Type B pancreatic cell (in vitro differentiated cells): ENCODE results near the gene CDC73. TPM values are rescaled to one million over a fixed set of nuclear protein-coding genes. Genes with fewer than 3 reads are reported as not detected.

Experiments used
- DNase-seq: peaks from one replicate; pipeline ENCODE4 v3.0.0; 2021; ENCODE audit warnings: mixed read lengths; ENCODE audit not compliant: unreplicated experiment; ENCODE audit errors: extremely low spot score
- H3K27ac Mint-ChIP-seq: 2 replicates; pipeline ENCODE4 v1.8.0; 2021; ENCODE audit warnings: mild to moderate bottlenecking, mixed read lengths
- H3K27me3 Mint-ChIP-seq: 2 replicates; pipeline ENCODE4 v1.8.0; 2021; ENCODE audit warnings: mixed read lengths
- H3K36me3 Mint-ChIP-seq: 2 replicates; pipeline ENCODE4 v1.8.0; 2021; ENCODE audit warnings: mixed read lengths
- H3K4me1 Mint-ChIP-seq: one replicate; pipeline ENCODE4 v1.8.0; 2021; ENCODE audit warnings: mixed read lengths; ENCODE audit not compliant: unreplicated experiment
- H3K4me3 Mint-ChIP-seq: 2 replicates; pipeline ENCODE4 v1.8.0; 2021; ENCODE audit warnings: mild to moderate bottlenecking, mixed read lengths
- H3K9me3 Mint-ChIP-seq: 2 replicates; pipeline ENCODE4 v1.8.0; 2021; ENCODE audit warnings: mixed read lengths
- total RNA-seq: library from RNA; stranded (reverse); gene quantifications from 2 replicates; pipeline ENCODE4 v1.2.1, GENCODE V29; 2021; ENCODE audit warnings: low replicate concordance
- TF ChIP-seq, protein P1 (sequence below): fragments of 200-600 bp; sonication (generic); conservative IDR thresholded peaks from 2 replicates; pipeline ENCODE4 v1.5.0; 2021; ENCODE audit warnings: antibody characterized with exemption, mild to moderate bottlenecking

Gene CDC73
- total RNA-seq, 1 donor from 2014 or later = 57.5 TPM

DNA sequence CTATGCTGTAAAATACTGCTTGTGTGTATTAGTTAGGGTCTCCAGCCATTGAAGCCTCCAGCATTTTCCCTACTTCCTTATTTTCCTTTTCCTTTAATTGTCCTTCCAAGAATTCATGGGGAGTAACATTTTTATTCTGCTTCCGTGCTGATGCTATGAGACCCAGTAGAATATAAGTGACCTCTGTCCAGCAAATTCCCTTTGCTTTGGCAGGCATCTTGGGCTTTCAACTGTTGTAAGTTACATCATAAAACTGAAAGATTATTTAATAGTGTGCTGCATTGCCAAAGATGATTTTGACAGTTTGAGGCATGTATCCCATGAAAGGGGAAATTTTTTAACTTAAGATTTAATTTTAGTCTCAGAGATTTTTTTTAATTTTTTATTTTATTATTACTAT, 112.7 kb downstream of the CDC73 start:
- H3K27ac Mint-ChIP-seq = no peak overlapping the region
- TF ChIP-seq, protein P1, sequence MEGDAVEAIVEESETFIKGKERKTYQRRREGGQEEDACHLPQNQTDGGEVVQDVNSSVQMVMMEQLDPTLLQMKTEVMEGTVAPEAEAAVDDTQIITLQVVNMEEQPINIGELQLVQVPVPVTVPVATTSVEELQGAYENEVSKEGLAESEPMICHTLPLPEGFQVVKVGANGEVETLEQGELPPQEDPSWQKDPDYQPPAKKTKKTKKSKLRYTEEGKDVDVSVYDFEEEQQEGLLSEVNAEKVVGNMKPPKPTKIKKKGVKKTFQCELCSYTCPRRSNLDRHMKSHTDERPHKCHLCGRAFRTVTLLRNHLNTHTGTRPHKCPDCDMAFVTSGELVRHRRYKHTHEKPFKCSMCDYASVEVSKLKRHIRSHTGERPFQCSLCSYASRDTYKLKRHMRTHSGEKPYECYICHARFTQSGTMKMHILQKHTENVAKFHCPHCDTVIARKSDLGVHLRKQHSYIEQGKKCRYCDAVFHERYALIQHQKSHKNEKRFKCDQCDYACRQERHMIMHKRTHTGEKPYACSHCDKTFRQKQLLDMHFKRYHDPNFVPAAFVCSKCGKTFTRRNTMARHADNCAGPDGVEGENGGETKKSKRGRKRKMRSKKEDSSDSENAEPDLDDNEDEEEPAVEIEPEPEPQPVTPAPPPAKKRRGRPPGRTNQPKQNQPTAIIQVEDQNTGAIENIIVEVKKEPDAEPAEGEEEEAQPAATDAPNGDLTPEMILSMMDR = no peak
- no peaks in the 10 kb centered on the region for H3K4me1 Mint-ChIP-seq
- no peaks in the 10 kb centered on the region for H3K27me3 Mint-ChIP-seq
- H3K4me3 Mint-ChIP-seq = no peak overlapping the region
- no peak for DNase-seq
- peaks cover 33% of the 10 kb centered on the region for H3K36me3 Mint-ChIP-seq
- peaks cover 2% of the 10 kb centered on the region for H3K9me3 Mint-ChIP-seq

DNA sequence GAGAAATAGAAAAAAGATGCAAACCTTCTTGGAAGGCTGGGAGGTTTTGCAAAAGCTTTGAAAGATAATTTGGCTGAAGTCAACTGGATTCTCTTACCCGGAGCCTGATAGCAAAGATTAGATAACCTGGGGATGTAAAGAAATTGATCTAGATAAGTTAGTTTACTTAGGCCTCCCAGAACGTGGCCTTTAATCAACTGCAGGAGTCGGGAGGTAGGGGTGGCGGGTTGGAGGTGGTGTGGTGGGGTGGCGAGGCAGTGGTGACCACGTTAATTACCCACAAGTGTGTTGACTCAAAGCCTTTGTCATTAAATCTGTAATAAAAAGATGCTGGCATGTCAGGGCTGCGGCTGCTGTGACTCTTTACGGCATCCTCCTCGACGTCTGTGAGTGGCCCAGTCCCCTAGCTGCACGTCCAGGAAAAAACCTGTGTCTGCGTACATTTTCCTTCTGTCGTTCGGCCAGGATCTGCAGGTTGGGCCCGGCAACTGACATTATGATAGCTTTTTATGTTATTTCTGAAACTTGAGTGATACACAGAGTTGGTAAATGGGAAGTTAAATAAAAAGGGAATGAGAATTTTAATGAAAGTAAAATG, 115.6 kb downstream of the CDC73 start:
- no peaks in the 10 kb centered on the region for H3K9me3 Mint-ChIP-seq
- DNase-seq = no peak
- no peaks in the 10 kb centered on the region for H3K4me1 Mint-ChIP-seq
- peaks cover 51% of the 10 kb centered on the region for H3K36me3 Mint-ChIP-seq
- TF ChIP-seq, protein P1 = no peak
- no peak overlapping the region for H3K27ac Mint-ChIP-seq
- H3K27me3 Mint-ChIP-seq = no peaks in the 10 kb centered on the region
- no peak overlapping the region for H3K4me3 Mint-ChIP-seq

DNA sequence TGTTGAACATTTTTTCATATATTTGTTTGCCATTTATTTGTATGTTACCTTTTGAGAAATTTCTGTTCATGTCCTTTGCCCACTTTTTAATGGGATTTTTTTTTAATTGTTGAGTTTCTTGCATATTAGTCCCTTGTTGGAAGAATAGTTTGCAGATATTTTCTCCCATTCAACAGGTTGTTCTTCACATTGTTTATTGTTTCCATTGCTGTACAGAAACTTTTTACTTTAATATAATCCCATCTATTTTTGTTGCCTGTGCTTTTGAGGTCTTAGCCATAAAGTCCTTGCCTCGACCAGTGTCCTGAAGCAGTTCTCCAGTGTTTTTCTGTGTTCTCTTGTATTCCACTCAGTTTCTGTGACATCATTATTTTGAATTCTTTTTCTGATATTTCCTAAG, 118.8 kb downstream of the CDC73 start:
- peaks cover 6% of the 10 kb centered on the region for H3K9me3 Mint-ChIP-seq
- no peaks in the 10 kb centered on the region for H3K27me3 Mint-ChIP-seq
- no peaks in the 10 kb centered on the region for H3K4me1 Mint-ChIP-seq
- no peak overlapping the region for H3K4me3 Mint-ChIP-seq
- peaks cover 57% of the 10 kb centered on the region for H3K36me3 Mint-ChIP-seq
- no peak for DNase-seq
- TF ChIP-seq, protein P1 = no peak
- no peak overlapping the region for H3K27ac Mint-ChIP-seq

DNA sequence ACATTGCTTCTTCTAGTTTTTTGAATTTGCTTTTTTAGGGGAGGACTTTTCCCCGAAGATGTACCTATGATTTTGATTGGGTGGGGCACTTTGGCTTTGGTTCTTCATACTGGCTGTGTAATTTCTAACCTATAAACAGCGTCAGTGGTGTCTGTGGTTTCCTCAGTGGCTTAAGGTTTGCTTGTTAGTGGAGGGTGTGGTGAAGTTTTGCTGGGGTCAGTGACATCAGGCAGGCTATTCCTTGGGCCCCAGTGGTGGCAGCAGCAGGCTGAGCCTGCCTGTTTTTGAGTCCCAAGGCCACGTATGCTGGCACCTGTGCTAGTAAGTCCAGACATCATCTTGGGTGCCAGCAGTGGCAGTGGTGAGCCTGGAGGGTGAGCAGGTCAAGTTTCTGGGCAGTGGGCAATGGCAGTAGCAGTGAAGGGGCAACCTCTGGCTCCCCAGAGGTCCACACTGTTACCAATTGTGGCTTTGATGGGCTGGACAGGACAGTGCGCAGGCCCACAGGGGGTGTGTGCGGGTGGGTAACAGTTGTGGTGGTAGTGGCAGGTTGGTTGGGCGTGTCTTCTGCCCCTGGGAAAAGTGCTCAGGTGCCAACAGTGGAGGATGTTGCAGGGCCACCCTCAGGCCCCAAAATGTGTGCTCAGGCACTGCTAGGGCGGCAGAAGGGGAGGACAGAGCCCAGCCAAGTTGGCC, 119.4 kb downstream of the CDC73 start:
- no peaks in the 10 kb centered on the region for H3K4me1 Mint-ChIP-seq
- H3K9me3 Mint-ChIP-seq = peaks cover 6% of the 10 kb centered on the region
- H3K27me3 Mint-ChIP-seq = no peaks in the 10 kb centered on the region
- H3K36me3 Mint-ChIP-seq = peaks cover 60% of the 10 kb centered on the region
- H3K27ac Mint-ChIP-seq = no peak overlapping the region
- no peak for DNase-seq
- TF ChIP-seq, protein P1 = no peak
- no peak overlapping the region for H3K4me3 Mint-ChIP-seq

DNA sequence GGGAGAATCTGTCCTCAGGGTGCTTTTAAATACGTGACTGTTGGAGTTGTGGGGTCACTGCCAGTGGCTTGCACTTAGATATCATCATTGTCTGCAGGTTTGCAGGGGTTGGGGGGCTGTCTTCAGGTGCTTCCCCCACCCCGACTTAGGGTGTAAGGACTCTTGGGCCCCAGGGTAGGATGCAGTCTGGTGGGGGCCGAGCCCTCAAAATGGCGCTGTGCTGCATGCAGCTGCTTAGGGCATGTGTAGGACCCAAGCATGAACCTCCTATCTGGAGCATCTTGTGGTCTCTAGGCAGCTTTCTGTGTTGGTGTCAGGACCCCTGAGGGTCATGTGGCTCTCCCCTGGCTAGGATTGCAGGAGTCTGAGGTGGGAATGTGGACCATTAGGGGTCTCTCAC, 120.2 kb downstream of the CDC73 start:
- no peak overlapping the region for H3K27ac Mint-ChIP-seq
- peaks cover 6% of the 10 kb centered on the region for H3K9me3 Mint-ChIP-seq
- no peaks in the 10 kb centered on the region for H3K4me1 Mint-ChIP-seq
- no peak for DNase-seq
- TF ChIP-seq, protein P1 = no peak
- H3K36me3 Mint-ChIP-seq = peaks cover 63% of the 10 kb centered on the region
- no peaks in the 10 kb centered on the region for H3K27me3 Mint-ChIP-seq
- H3K4me3 Mint-ChIP-seq = no peak overlapping the region
